ENCODE measurements around the gene PCDH12.

The PCDH12 gene

GRCh38 chr5:141958113-141958512, at the start of gene PCDH12:
TSS of gene PCDH12 (minus strand) at chr5:141958202. CDS start at chr5:141957851, 351 bp downstream.
- DNase-seq (ENCODE audit: insufficient read length, low spot score) (no peak), FAIRE-seq (peak; percentile 44)

- no peak for FAIRE-seq
- no peak for DNase-seq (ENCODE audit: insufficient read length, low spot score)
Observed at GRCh38 chr5:142007237-142007544, 49.2 kb upstream of the PCDH12 start.

- DNase-seq (ENCODE audit: insufficient read length, low spot score), result no peak
- FAIRE-seq, result peak; percentile 4
Observed at GRCh38 chr5:142006363-142007236, 48.6 kb upstream of the PCDH12 start.

DNA sequence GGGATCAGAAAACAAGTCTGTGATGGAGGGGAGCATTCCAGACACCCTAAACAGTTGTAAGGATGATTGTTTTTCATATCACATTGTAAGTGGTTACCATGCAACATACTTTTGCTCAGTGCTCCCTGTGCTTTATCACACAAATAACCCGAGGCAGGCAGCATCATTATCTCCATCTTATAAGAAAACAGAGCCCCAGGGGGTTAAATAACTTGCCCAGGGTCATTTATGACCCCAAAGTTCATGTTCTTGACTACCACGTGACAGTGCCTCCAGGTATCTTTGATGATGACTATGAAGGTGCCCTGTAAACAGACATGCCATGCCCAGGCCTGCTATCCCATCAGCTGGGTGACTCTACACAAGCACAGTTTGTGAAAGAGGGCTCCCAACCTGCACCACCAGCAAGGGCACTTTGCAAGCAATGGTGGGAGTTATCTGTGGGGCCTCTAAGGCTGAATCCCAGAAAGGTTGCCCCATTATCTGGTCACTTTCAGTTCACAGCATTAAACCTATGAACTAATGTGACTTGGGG, 45.3 kb upstream of the PCDH12 start:
- no peak for FAIRE-seq
- no peak for DNase-seq (ENCODE audit: insufficient read length, low spot score)

DNA sequence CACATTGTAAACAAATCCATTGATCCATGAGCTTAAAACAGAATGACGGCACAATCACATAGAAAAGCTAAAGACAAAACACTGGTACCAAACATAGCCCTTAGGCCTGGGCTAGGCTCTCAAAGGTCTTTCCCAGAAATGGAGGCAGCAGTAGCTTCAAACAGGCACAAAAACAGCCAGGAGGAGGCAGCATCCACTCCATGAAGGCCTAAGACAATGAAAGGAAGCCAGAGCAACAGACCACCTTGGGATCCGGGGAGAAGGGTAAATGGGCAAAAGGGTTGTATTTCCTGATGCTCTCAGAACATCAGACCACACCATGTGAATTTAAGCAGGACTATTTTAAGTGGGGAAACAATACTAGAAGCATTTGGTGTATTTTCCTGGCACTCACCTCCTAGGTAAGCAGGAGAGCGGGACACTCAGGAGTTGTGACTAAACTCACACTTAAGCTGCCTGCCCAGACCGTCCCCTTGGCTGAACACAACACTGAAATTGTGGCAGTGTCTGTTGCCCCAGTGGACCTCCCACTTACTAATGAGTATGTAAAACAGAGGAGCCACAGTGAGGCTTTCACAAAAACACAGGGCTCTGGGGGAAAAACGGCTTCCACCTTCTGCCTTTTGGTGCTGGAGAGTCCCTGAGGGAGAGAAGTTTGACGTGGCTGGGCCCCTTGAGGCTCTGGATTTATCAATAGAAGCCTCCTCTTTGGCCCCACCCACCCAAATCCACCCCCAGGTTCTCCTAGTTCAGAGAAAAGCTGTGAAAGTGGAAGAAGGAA, 42.9 kb upstream of the PCDH12 start:
- peak; percentile 55 for FAIRE-seq
- DNase-seq (ENCODE audit: insufficient read length, low spot score), result no peak

- DNase-seq (ENCODE audit: insufficient read length, low spot score) (no peak), FAIRE-seq (no peak)
Observed at GRCh38 chr5:142000173-142000572, 42.2 kb upstream of the PCDH12 start.

DNA sequence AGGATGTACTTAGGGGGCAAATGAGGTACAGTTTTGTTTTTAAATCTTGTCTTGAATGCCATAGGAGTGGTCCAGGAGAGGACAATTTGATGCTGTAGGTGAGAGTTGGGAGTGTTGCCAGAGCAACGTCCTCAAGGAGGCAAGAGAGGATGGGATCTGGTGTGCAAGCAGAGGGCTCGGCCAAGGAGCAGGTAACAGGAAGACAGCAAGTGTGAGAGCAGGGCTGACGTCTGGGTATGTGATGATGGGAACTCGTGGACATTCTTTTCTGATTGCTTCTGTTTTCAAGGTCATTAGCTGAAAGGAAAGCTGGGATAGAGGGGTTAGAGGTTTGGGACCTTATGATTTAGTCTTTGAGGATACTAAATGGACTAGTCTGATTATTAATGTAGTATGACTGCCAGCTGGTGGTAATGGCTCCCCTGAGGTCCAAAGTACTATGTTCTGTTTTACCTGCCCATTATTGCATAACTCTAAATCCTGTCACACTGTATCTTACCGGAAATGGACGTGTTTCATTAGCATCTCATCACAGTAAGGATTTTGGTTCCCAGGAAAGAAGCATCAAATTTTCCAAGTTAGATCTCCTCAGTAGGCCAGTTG, 39.5 kb upstream of the PCDH12 start:
- DNase-seq (ENCODE audit: insufficient read length, low spot score) (no peak), FAIRE-seq (no peak)

DNA sequence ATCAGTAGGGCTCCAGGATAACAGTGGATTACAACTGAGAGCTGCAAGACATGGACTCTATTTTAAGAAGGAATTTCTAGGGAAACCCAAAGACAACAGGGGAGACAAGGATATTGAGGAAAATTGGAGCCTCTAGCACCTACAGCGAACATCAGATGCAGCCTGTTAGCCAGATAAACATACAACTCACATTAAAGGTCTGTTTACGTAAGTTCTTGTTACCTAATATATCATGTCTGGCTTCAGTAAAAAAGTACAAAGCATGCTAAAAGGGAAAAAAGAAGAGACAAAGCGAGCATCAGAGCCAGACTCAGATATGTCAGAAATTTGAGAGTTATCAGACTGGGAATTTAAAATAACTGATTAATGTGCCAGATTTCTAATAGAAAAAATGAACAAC, 37.7 kb upstream of the PCDH12 start:
- FAIRE-seq (no peak), DNase-seq (ENCODE audit: insufficient read length, low spot score) (no peak)

- DNase-seq (ENCODE audit: insufficient read length, low spot score) (no peak), FAIRE-seq (no peak)
Observed at GRCh38 chr5:141994511-141995136, 36.6 kb upstream of the PCDH12 start.

GRCh38 chr5:141992349-141992963, 34.5 kb upstream of the PCDH12 start:
- peak; percentile 75 for FAIRE-seq
- no peak for DNase-seq (ENCODE audit: insufficient read length, low spot score)

- DNase-seq (ENCODE audit: insufficient read length, low spot score) (no peak), FAIRE-seq (no peak)
Observed at GRCh38 chr5:141989720-141990119, 31.7 kb upstream of the PCDH12 start.

GRCh38 chr5:141986072-141986471, 28.1 kb upstream of the PCDH12 start:
- FAIRE-seq (no peak), DNase-seq (ENCODE audit: insufficient read length, low spot score) (no peak)

- FAIRE-seq (no peak), DNase-seq (ENCODE audit: insufficient read length, low spot score) (no peak)
Observed at GRCh38 chr5:141982626-141983025, 24.6 kb upstream of the PCDH12 start.

GRCh38 chr5:141978389-141978788, 20.4 kb upstream of the PCDH12 start:
- no peak for FAIRE-seq

DNA sequence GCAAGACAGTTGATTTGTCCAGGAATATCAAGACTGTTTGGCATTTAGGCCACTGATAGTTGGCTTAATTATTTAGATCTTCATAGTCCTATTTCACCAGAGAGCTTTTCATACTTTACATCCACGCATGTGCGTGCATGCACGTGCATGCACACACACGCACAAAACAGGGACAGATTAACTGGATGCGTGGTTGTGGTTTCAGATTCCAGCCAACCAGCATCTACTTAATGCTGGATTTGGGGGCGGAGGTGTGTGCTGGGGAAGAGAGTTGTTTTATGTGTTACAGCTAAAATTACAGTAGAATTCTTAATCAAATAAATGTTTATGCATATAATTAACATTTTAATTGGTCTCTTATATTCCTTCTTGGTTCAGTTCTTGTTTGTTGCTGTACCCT, 18.2 kb upstream of the PCDH12 start:
- DNase-seq (ENCODE audit: insufficient read length, low spot score), result no peak
- no peak for FAIRE-seq

More at GRCh38 chr5:141978389-141978788, 20.4 kb upstream of the PCDH12 start:
- DNase-seq (ENCODE audit: insufficient read length, low spot score), result no peak

- FAIRE-seq, result no peak
Observed at GRCh38 chr5:141973871-141974595, 16.0 kb upstream of the PCDH12 start.

GRCh38 chr5:141969783-141970771, 12.1 kb upstream of the PCDH12 start:
- DNase-seq (ENCODE audit: insufficient read length, low spot score) (peak; percentile 61), FAIRE-seq (peak; percentile 99)

More at GRCh38 chr5:141973871-141974595, 16.0 kb upstream of the PCDH12 start:
- no peak for DNase-seq (ENCODE audit: insufficient read length, low spot score)

DNA sequence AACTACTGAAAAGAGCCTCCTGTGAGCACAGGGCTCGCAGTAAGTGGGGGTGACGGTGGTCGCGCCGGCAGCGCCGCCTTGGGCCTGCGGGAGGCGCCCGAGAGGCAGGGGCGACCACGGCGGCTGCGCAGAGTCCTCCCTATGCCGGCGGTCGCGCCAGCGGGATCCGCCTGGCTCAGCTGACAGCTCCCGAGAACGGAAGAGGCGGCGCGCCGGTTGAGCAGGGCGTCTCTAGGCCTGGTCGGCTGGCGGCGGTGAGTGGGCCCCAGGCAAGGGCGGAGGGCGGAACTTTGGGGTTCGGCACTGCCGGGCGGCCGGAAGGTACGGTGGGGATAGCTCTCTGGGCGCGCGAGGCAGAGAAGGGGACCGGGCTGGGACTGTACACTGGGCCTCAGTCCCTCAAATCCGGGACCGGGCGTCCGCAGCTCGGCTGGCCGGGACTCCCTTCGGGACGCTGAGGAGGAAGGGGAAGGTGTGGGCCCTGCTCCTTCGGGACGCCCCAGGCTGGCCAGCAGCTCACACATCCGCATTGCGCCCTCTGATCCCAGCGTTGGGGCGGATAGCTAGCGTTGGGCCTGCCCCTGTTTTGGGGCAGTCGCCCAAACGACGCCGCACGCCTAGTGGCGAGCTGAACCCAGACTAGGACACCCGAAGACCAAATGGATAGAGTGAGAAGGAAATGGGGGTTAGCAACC, 11.1 kb upstream of the PCDH12 start, which contains the start of gene RNF14:
TSS of gene RNF14 (plus strand) at position 192 of the 695 bp plus-strand sequence. CDS start 4,484 bp downstream, outside the sequence.
- DNase-seq (ENCODE audit: insufficient read length, low spot score) (peak; percentile 78), FAIRE-seq (peak; percentile 82)

Measured in GM19239 (cell line).